KMS-11 (cell line): ENCODE measurements around the gene RFPL4A.
"Not testable (repeated sequence)": the region's sequence is repeated elsewhere in the genome, so short reads cannot be mapped to it uniquely, and the experiment has no call there.

Source experiments
- H2AFZ ChIP-seq: fragments of 200-600 bp; sonication (generic); 2 replicates; pipeline ENCODE4 v1.6.1; 2016; ENCODE audit warnings: antibody characterized with exemption, mixed run types, low read depth
- H3K27ac ChIP-seq: fragments of 200-600 bp; sonication (generic); 2 replicates; pipeline ENCODE4 v1.6.1; 2016; ENCODE audit warnings: mild to moderate bottlenecking, mixed run types
- H3K27me3 ChIP-seq: fragments of 200-600 bp; sonication (generic); 2 replicates; pipeline ENCODE4 v1.6.1; 2017; ENCODE audit warnings: mild to moderate bottlenecking, low read depth, mixed run types, moderate library complexity; ENCODE audit not compliant: insufficient read depth
- H3K36me3 ChIP-seq: fragments of 200-600 bp; sonication (generic); 2 replicates; pipeline ENCODE4 v1.6.1; 2017; ENCODE audit warnings: mild to moderate bottlenecking, mixed run types; ENCODE audit not compliant: insufficient read depth
- H3K4me1 ChIP-seq: fragments of 200-600 bp; sonication (generic); 2 replicates; pipeline ENCODE4 v1.6.1; 2016; ENCODE audit warnings: mild to moderate bottlenecking, low read depth, mixed run types; ENCODE audit not compliant: poor library complexity, severe bottlenecking
- H3K4me2 ChIP-seq: fragments of 200-600 bp; sonication (generic); 2 replicates; pipeline ENCODE4 v1.7.0; 2016; ENCODE audit warnings: mild to moderate bottlenecking, mixed run types
- H3K4me3 ChIP-seq: fragments of 200-600 bp; sonication (generic); IDR thresholded peaks from 2 replicates; pipeline ENCODE4 v1.6.1; 2017; ENCODE audit warnings: low read depth, low read length, mixed read lengths; ENCODE audit not compliant: insufficient read depth
- H3K79me2 ChIP-seq: fragments of 200-600 bp; sonication (generic); 2 replicates; pipeline ENCODE4 v1.6.1; 2016; ENCODE audit warnings: low read depth, mixed run types; ENCODE audit not compliant: insufficient read depth
- H3K9ac ChIP-seq: fragments of 200-600 bp; sonication (generic); 2 replicates; pipeline ENCODE4 v1.6.1; 2016; ENCODE audit warnings: mild to moderate bottlenecking, mixed run types
- H4K20me1 ChIP-seq: fragments of 200-600 bp; sonication (generic); 2 replicates; pipeline ENCODE4 v1.6.1; 2016; ENCODE audit warnings: mild to moderate bottlenecking, mixed run types; ENCODE audit not compliant: insufficient read depth
- TF ChIP-seq, protein P1 (sequence below): fragments of 200-600 bp; sonication (generic); conservative IDR thresholded peaks from 2 replicates; pipeline ENCODE4 v1.6.1; 2017; ENCODE audit warnings: low read depth, mild to moderate bottlenecking, antibody characterized with exemption, low read length, moderate library complexity, mixed read lengths

RFPL4A gene

DNA sequence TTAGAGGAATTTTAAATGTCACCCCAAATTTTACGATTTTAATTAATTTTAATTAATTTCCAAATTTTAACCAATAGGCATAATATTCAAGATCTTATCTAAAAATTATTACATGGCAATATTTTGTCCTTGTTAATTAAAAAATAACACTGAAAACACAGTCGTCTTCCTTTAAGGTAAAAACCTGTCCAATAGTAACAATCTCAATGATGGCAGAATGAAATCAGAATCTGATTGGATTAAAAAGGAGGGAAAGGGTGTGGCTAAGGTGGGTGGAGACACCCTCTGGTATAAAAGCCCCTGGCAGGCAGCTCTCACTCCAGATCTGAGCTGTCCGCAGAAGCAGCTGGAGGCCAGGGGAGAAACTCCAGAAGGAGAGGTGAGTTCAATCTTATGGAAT lies at the start of gene RFPL4A:
TSS of gene RFPL4A (plus strand) at position 301 of the 400 bp plus-strand sequence. CDS start 2,704 bp downstream, outside the sequence.
- H3K4me2 ChIP-seq, H3K36me3 ChIP-seq, H3K9ac ChIP-seq, H3K79me2 ChIP-seq, H4K20me1 ChIP-seq, H3K4me3 ChIP-seq, H3K27me3 ChIP-seq, H3K27ac ChIP-seq, H3K4me1 ChIP-seq, H2AFZ ChIP-seq: not testable (repeated sequence)

DNA sequence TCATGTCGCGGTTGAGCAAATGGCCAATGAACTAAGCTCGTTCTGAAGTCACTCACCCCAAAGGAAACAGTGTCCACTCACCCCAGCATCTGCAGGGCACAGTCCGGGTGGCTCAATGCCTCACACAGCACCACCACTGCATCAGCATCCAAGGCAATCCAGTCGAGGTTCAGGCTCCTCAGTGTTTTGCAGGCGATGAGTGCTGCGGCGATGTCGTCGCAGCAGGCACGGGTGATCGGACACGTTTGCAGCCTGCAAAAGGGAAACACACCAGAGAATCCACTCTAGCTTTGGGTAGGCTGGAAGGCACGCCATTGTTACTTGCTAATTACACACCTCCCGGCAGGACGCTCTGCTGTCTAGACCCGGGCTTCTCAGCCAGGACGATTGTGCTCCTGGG lies 47.2 kb upstream of the RFPL4A start:
- no peaks in the 10 kb centered on the region for H3K79me2 ChIP-seq
- H3K4me1 ChIP-seq: no peaks in the 10 kb centered on the region
- H2AFZ ChIP-seq: no peak overlapping the region
- H3K4me3 ChIP-seq: no peak overlapping the region
- no peaks in the 10 kb centered on the region for H4K20me1 ChIP-seq
- H3K27ac ChIP-seq: no peak overlapping the region
- TF ChIP-seq, protein P1, sequence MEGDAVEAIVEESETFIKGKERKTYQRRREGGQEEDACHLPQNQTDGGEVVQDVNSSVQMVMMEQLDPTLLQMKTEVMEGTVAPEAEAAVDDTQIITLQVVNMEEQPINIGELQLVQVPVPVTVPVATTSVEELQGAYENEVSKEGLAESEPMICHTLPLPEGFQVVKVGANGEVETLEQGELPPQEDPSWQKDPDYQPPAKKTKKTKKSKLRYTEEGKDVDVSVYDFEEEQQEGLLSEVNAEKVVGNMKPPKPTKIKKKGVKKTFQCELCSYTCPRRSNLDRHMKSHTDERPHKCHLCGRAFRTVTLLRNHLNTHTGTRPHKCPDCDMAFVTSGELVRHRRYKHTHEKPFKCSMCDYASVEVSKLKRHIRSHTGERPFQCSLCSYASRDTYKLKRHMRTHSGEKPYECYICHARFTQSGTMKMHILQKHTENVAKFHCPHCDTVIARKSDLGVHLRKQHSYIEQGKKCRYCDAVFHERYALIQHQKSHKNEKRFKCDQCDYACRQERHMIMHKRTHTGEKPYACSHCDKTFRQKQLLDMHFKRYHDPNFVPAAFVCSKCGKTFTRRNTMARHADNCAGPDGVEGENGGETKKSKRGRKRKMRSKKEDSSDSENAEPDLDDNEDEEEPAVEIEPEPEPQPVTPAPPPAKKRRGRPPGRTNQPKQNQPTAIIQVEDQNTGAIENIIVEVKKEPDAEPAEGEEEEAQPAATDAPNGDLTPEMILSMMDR: no peak
- H3K36me3 ChIP-seq: no peaks in the 10 kb centered on the region
- no peak overlapping the region for H3K4me2 ChIP-seq
- no peak overlapping the region for H3K9ac ChIP-seq
- no peaks in the 10 kb centered on the region for H3K27me3 ChIP-seq

- Histone ChIP-seq H3K27ac (no peak overlapping the region), H3K79me2 (no peaks in the 10 kb centered on the region), H2AFZ (no peak overlapping the region), H3K27me3 (no peaks in the 10 kb centered on the region), H3K4me2 (no peak overlapping the region), H3K36me3 (no peaks in the 10 kb centered on the region), H3K4me3 (no peak overlapping the region), H4K20me1 (no peaks in the 10 kb centered on the region), H3K9ac (no peak overlapping the region), H3K4me1 (no peaks in the 10 kb centered on the region)
- TF ChIP-seq, protein P1: no peak
Measured at GRCh38 chr19:55712804-55713631, 45.9 kb upstream of the RFPL4A start.

GRCh38 chr19:55716531-55716930 lies 42.4 kb upstream of the RFPL4A start:
- H3K27me3 ChIP-seq: no peaks in the 10 kb centered on the region
- TF ChIP-seq, protein P1: no peak
- H3K27ac ChIP-seq: no peak overlapping the region
- no peak overlapping the region for H3K9ac ChIP-seq
- no peak overlapping the region for H3K4me2 ChIP-seq
- H3K4me1 ChIP-seq: no peaks in the 10 kb centered on the region
- no peaks in the 10 kb centered on the region for H4K20me1 ChIP-seq
- H2AFZ ChIP-seq: no peak overlapping the region
- H3K4me3 ChIP-seq: no peak overlapping the region
- no peaks in the 10 kb centered on the region for H3K79me2 ChIP-seq
- H3K36me3 ChIP-seq: no peaks in the 10 kb centered on the region

DNA sequence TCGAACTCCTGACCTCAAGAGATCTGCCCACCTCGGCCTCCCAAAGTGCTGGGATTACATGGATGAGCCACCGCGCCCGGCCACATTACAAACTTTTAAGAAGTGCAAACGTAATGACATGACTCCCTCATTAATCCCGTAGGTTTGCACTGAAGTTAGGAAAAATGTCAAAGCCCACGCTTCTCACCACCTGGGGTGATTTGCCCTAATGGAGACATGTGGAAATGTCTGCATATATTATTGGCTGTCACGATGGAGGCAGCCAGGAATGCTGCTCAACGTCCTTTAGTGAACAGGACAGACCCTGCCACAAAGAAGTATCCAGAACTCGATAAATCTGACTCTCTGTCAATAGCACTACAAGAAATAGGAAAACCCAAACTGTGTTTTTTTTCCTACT lies 41.6 kb upstream of the RFPL4A start:
- TF ChIP-seq, protein P1: no peak
- no peaks in the 10 kb centered on the region for H3K36me3 ChIP-seq
- H3K79me2 ChIP-seq: no peaks in the 10 kb centered on the region
- no peaks in the 10 kb centered on the region for H3K4me1 ChIP-seq
- H4K20me1 ChIP-seq: no peaks in the 10 kb centered on the region
- no peak overlapping the region for H3K9ac ChIP-seq
- no peak overlapping the region for H3K27ac ChIP-seq
- H2AFZ ChIP-seq: no peak overlapping the region
- no peak overlapping the region for H3K4me3 ChIP-seq
- H3K4me2 ChIP-seq: no peak overlapping the region
- H3K27me3 ChIP-seq: no peaks in the 10 kb centered on the region

DNA sequence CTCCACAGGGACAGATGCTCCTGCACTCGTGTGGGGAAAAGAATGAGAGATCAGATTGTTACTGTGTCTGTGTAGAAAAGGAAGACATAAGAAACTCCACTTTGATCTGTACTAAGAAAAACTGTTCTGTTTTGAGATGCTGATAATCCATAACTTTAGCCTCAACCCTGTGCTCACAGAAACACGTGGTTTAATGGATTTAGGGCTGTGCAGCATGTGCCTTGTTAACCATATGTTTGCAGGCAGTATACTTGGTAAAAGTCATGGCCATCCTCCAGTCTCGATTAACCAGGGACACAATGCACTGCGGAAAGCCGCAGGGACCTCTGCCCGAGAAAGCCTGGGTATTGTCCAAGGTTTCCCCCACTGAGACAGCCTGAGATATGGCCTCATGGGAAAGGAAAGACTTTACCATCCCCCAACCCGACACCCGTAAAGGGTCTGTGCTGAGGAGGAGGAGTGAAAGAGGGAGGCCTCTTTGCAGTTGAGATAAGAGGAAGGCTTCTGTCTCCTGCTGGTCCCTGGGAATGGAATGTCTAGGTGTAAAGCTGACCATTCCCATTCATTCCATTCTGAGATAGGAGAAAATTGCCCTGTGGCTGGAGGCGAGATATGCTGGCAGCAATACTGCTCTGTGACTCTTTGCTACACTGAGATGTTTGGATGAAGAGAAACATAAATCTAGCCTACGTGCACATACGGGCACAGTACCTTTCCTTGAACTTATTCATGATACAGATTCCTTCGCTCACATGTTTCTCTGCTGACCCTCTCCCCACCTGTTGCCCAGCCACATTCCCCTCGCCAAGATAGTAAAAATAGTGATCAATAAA lies 40.8 kb upstream of the RFPL4A start:
- not testable (repeated sequence) for H3K79me2 ChIP-seq, H3K27me3 ChIP-seq, H3K27ac ChIP-seq

More for the DNA sequence above, 40.8 kb upstream of the RFPL4A start:
- H4K20me1 ChIP-seq, H2AFZ ChIP-seq, H3K4me2 ChIP-seq, H3K4me3 ChIP-seq, H3K36me3 ChIP-seq, H3K9ac ChIP-seq, H3K4me1 ChIP-seq: not testable (repeated sequence)
